ENCODE results near the gene SH3TC1.

DNA sequence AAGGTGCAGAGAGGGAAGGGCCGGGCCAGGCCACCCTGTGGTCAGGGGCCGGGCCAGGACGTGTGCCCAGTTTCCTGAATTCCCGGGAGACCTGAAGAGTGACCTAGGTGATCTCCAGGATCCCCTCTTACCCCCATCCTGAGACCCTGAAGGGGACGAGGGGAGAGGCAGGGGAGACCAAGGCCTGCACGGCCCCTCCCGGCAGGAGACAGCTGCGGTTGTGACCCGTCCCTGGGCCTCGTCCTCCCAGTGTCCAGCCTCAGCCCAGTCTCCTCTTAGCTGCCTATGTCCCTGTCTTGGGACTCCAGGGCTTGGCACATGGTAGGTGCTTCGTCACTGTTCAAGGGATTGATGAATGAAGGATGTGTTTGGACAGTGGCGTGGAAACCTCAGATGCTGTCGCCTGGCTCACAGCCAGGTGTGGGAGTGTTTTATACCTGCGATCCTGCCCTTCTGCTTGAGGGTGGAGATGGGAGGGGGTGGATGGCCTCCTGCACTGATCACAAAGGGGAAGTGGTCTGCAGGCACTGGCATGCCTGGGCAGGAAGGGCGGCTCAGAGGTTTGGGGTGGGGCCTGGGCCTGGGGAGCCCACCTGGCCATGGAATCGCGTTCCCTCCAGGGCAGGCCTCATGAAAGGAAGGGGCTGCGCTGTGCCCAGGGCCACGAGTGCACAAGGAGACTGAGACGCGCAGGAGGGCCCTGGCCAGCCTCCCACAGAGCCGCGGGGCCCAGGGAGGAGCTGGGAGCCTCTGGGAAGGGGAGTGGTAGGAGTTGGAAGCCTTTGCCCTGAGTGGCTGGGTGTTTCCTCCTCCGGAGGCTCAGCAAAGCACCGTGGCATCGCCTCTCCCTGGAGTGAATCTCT, 6.9 kb downstream of the SH3TC1 start:
- TF ChIP-seq CTCF (IDR thresholded peaks at IDR 0.05) = no peak
- TF ChIP-seq POLR2A (IDR thresholded peaks at IDR 0.05) = no peak
